Osteoblast (primary cell): ENCODE measurements around the gene CSF2. TPM values are rescaled to one million over a fixed set of nuclear protein-coding genes. Genes with fewer than 3 reads are reported as not detected.

Experiments
- DNase-seq: peaks from one replicate; pipeline ENCODE4 v3.0.0; 2011; ENCODE audit warnings: low spot score, mixed read lengths; ENCODE audit not compliant: insufficient read length; ENCODE audit errors: missing footprints
- H2AFZ ChIP-seq: 2 replicates; pipeline ENCODE4 v1.6.0; 2011; ENCODE audit warnings: mild to moderate bottlenecking, low read length
- H3K27ac ChIP-seq: 2 replicates; pipeline ENCODE4 v1.5.1; 2011; ENCODE audit warnings: mild to moderate bottlenecking, low read depth, low read length, moderate library complexity
- H3K27me3 ChIP-seq: 2 replicates; pipeline ENCODE4 v1.6.0; 2012; ENCODE audit warnings: mild to moderate bottlenecking, control low read depth, inconsistent platforms, low read length, moderate library complexity; ENCODE audit not compliant: insufficient read depth
- H3K36me3 ChIP-seq: 2 replicates; pipeline ENCODE4 v1.5.1; 2011; ENCODE audit warnings: mild to moderate bottlenecking, low read length, control low read depth, moderate library complexity; ENCODE audit not compliant: insufficient read depth
- H3K4me1 ChIP-seq: 2 replicates; pipeline ENCODE4 v1.5.1; 2011; ENCODE audit warnings: mild to moderate bottlenecking, low read length, control low read depth, moderate library complexity; ENCODE audit not compliant: insufficient read depth
- H3K4me2 ChIP-seq: 2 replicates; pipeline ENCODE4 v1.6.0; 2011; ENCODE audit warnings: mild to moderate bottlenecking, low read length; ENCODE audit not compliant: insufficient read depth
- H3K4me3 ChIP-seq: fragments of 200-600 bp; sonication (generic); 3 replicates; pipeline ENCODE4 v1.5.1; 2012; ENCODE audit warnings: mild to moderate bottlenecking, low read length, inconsistent platforms; ENCODE audit not compliant: insufficient read depth
- H3K79me2 ChIP-seq: 2 replicates; pipeline ENCODE4 v1.6.0; 2012; ENCODE audit warnings: mild to moderate bottlenecking, low read length, control low read depth, inconsistent platforms; ENCODE audit not compliant: insufficient read depth
- H3K9me3 ChIP-seq: 2 replicates; pipeline ENCODE4 v1.5.1; 2011; ENCODE audit warnings: low read depth, low read length, control low read depth
- H4K20me1 ChIP-seq: 2 replicates; pipeline ENCODE4 v1.6.0; 2012; ENCODE audit warnings: mild to moderate bottlenecking, low read length, control low read depth; ENCODE audit not compliant: insufficient read depth
- total RNA-seq: library from RNA; depleted of rRNA; stranded (reverse); fragments of >200 nt; gene quantifications from 2 replicates; pipeline ENCODE4 v1.2.3, GENCODE V29; 2012
- TF ChIP-seq, protein P1 (sequence below): IDR thresholded peaks from 2 replicates; pipeline ENCODE4 v1.5.1; 2011; ENCODE audit warnings: mild to moderate bottlenecking, low read depth, low read length, moderate library complexity; ENCODE audit errors: extremely low read depth

The CSF2 gene
- total RNA-seq, 1 donor, result not detected

- no peak for DNase-seq
- H3K36me3 ChIP-seq, result no peaks in the 10 kb centered on the region
- no peak overlapping the region for H3K27ac ChIP-seq
- H3K4me2 ChIP-seq, result no peak overlapping the region
- no peaks in the 10 kb centered on the region for H3K79me2 ChIP-seq
- no peaks in the 10 kb centered on the region for H4K20me1 ChIP-seq
- no peaks in the 10 kb centered on the region for H3K9me3 ChIP-seq
- TF ChIP-seq, protein P1, sequence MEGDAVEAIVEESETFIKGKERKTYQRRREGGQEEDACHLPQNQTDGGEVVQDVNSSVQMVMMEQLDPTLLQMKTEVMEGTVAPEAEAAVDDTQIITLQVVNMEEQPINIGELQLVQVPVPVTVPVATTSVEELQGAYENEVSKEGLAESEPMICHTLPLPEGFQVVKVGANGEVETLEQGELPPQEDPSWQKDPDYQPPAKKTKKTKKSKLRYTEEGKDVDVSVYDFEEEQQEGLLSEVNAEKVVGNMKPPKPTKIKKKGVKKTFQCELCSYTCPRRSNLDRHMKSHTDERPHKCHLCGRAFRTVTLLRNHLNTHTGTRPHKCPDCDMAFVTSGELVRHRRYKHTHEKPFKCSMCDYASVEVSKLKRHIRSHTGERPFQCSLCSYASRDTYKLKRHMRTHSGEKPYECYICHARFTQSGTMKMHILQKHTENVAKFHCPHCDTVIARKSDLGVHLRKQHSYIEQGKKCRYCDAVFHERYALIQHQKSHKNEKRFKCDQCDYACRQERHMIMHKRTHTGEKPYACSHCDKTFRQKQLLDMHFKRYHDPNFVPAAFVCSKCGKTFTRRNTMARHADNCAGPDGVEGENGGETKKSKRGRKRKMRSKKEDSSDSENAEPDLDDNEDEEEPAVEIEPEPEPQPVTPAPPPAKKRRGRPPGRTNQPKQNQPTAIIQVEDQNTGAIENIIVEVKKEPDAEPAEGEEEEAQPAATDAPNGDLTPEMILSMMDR, result no peak
- H2AFZ ChIP-seq, result no peak overlapping the region
- H3K4me1 ChIP-seq, result no peaks in the 10 kb centered on the region
- H3K4me3 ChIP-seq, result no peak overlapping the region
- H3K27me3 ChIP-seq, result peaks cover 15% of the 10 kb centered on the region
Observed at GRCh38 chr5:132032196-132032595, 41.4 kb upstream of the CSF2 start.

- H4K20me1 ChIP-seq, result no peaks in the 10 kb centered on the region
- H3K4me1 ChIP-seq, result no peaks in the 10 kb centered on the region
- no peaks in the 10 kb centered on the region for H3K36me3 ChIP-seq
- H2AFZ ChIP-seq, result no peak overlapping the region
- no peak overlapping the region for H3K4me3 ChIP-seq
- no peak overlapping the region for H3K4me2 ChIP-seq
- no peak overlapping the region for H3K27ac ChIP-seq
- H3K27me3 ChIP-seq, result peaks cover 15% of the 10 kb centered on the region
- no peaks in the 10 kb centered on the region for H3K79me2 ChIP-seq
- DNase-seq, result no peak
- TF ChIP-seq, protein P1, result no peak
- H3K9me3 ChIP-seq, result no peaks in the 10 kb centered on the region
Observed at GRCh38 chr5:132033122-132033521, 40.5 kb upstream of the CSF2 start.

DNA sequence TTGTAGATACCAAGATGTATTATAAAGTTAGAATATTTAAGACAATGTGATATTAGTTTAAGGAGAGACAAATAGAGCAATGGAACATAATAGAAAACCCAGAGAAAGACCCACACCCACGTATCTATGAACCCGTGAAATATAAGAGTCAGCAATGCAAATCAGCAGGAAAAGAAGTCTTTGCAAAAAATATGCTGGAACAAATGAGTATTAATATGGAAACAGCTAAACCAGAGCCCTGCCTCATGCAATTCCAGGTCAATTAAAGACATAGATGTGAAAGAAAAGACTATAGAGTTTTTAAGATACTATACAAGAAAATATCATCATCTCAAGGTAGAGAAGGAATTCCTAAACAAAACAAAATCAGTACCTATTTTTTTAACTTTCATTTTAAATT lies 36.2 kb upstream of the CSF2 start:
- Histone ChIP-seq H3K27me3 (peaks cover 16% of the 10 kb centered on the region), H4K20me1 (no peaks in the 10 kb centered on the region), H3K4me2 (no peak overlapping the region), H3K9me3 (no peaks in the 10 kb centered on the region), H3K27ac (no peak overlapping the region), H2AFZ (no peak overlapping the region), H3K4me3 (no peak overlapping the region), H3K36me3 (no peaks in the 10 kb centered on the region), H3K4me1 (no peaks in the 10 kb centered on the region), H3K79me2 (no peaks in the 10 kb centered on the region)
- DNase-seq, result no peak
- TF ChIP-seq, protein P1, result no peak

GRCh38 chr5:132044207-132044606 lies 29.4 kb upstream of the CSF2 start:
- DNase-seq, result no peak
- H3K9me3 ChIP-seq, result no peaks in the 10 kb centered on the region
- H2AFZ ChIP-seq, result no peak overlapping the region

More at GRCh38 chr5:132044207-132044606, 29.4 kb upstream of the CSF2 start:
- no peak overlapping the region for H3K4me3 ChIP-seq
- H3K27me3 ChIP-seq, result peaks cover 18% of the 10 kb centered on the region
- no peaks in the 10 kb centered on the region for H3K4me1 ChIP-seq
- no peaks in the 10 kb centered on the region for H4K20me1 ChIP-seq
- no peak overlapping the region for H3K4me2 ChIP-seq
- no peak overlapping the region for H3K27ac ChIP-seq
- TF ChIP-seq, protein P1, result no peak
- no peaks in the 10 kb centered on the region for H3K36me3 ChIP-seq
- H3K79me2 ChIP-seq, result no peaks in the 10 kb centered on the region
